ENCODE data around the gene INCA1.
"Not testable (repeated sequence)": the region's sequence is repeated elsewhere in the genome, so short reads cannot be mapped to it uniquely, and the experiment has no call there.

INCA1 gene, protein sequence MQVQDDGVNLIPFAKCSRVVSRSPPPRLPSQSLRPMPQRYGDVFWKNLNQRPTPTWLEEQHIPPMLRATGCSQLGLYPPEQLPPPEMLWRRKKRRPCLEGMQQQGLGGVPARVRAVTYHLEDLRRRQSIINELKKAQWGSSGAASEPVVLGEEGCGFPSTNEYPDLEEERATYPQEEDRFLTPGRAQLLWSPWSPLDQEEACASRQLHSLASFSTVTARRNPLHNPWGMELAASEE

GRCh38 chr17:4997302-4998026 is at the start of gene INCA1, which contains the start of gene KIF1C:
Gene INCA1, minus strand, starts transcription at chr17:4997522. Its CDS starts 3,085 bp downstream, at chr17:4994437.
Gene KIF1C, plus strand, starts transcription at chr17:4997950. Its CDS starts 2,297 bp downstream, at chr17:5000247.
- DNase-seq: peak; percentile 70 to 97 (median 91)

DNA sequence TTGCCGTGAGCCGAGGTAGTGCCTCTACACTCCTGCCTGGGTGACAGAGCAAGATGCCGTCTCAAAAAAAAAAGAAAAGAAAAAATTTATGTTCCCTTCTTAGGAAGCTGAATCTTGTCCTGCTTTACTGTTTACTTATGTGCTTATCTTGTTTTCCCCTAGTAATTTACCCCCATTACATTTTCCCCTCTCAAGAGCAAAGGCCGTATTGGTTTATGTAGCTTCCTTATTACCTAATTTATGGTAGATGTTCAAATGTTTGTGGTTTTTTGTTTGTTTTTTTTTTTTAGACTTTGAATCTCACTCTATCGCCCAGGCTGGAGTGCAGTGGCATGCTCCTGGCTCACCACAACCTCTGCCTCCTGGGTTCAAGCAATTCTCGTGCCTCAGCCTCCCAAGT is 48.2 kb upstream of the INCA1 start:
- no peak for DNase-seq

- DNase-seq: no peak
Observed at GRCh38 chr17:5044630-5045029, 47.3 kb upstream of the INCA1 start.

DNA sequence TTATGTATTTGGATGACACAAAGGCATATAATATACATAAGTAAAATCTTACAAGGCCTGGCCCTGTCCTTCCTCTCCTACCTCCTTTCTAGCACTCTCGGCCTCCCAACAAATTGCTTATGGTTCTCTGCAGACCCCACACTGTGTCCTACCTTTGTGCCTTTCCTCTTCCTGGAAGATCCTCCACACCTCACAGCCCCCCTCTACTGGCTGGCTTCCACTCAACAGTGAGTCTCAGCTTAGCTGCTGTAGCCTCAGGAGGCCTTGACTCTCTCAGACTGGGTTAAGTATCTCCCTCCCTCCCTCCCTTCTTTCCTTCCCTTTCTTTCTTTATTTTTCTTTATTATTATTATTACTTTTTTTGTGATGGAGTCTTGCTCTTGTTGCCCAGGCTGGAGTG is 46.2 kb upstream of the INCA1 start:
- no peak for DNase-seq

DNA sequence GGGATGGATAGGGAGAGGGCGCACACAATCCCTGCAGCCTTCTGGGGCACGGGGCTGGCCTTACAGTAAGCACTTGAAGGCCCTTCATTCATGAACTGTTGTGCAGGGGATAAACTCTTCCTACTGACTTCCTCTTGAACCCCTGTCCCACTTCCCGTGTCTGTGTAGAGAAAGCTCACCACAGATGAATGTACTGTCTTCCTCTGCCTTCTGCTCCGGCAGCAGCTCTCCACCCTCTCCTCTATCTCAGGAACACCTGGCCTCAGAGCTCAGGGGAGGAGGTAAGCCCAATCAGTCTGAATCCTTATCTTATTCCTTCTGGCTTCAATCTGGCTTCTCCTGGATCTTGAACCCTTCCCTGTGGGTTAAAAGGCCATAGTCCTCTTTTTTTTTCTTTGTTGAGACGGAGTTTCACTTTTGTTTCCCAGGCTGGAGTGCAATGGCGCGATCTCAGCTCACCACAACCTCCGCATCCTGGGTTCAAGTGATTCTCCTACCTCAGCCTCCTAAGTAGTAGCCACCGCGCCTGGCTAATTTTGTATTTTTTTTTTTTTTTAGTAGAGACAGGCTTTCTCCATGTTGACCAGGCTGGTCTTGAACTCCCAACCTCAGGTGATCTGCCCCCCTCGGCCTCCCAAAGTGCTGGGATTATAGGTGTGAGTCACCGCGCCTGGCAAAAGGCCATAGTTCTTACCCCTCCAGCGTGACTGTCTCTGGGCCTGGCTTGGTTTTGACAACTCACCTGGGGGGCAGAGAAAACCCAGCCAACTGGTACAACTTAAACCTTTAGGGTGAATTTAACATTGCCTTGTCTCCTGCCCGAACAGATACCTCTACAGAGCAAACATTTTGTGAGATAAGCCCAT is 45.1 kb upstream of the INCA1 start:
- no peak for DNase-seq

- peak in 1 of 58 donors; percentile 7 for DNase-seq
Observed at GRCh38 chr17:5035315-5035714, 38.0 kb upstream of the INCA1 start, which contains the start of gene SLC52A1. Gene SLC52A1, minus strand, starts transcription at chr17:5035426. Its CDS starts 820 bp downstream, at chr17:5034606.

DNA sequence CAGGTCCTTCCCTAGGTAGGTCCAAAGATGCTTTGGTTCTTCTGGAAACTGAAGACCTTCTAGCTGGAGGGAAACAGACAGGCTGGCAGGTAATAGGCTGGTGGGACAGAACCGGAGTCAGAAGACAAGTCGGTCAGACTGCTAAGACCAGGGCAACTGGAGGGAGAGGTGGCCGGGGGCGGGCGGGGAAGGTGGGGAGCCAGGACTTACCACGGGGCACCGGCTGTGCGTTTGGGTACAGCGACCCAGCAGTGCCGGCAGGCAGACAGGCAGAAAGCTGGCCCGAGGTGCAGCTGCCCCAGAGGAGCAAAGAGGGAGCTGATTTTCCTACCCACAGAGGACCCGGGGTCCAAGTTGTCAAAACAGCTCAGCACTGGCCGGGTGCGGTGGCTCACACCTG is 37.3 kb upstream of the INCA1 start:
- no peak for DNase-seq

- DNase-seq: no peak
Observed at GRCh38 chr17:5034063-5034462, 36.7 kb upstream of the INCA1 start.

DNA sequence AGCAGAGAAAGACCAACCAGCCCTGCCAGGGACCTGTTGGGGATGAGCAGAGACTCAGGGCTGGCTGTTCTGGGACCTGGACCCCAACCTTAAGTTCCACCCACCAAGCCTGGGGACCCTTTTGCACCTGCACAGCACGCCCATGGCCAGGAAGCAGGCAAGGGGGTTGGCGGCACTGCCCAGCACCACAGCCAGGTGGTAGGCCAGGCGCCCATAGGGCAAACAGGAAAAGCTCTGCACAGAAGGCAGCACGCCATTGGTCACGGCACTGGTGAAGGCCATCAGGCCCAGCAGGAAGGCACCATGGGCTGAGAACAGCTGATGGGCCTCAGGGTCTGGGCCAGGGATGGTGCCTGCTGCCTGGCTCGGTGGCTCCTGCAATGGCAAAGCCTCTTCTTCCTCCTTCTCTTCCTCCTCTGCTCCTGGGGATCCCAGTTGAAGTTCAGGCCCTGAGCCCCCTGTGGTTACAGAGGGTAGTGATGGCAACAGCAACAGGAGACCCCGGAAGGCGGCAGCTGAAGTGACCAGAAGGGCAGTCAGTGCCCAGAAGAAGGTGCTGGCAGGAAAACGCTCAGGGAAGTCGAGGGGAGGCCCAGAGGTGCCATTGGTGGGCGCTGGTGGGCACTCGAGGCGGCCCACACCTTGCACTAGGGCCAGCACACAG is 36.2 kb upstream of the INCA1 start:
- no peak for DNase-seq

- no peak for DNase-seq
Observed at GRCh38 chr17:5032865-5033264, 35.5 kb upstream of the INCA1 start.

GRCh38 chr17:5031365-5032082 is 34.2 kb upstream of the INCA1 start:
- DNase-seq: peak in 57 of 58 donors; percentile 8 to 81 (median 60)

DNA sequence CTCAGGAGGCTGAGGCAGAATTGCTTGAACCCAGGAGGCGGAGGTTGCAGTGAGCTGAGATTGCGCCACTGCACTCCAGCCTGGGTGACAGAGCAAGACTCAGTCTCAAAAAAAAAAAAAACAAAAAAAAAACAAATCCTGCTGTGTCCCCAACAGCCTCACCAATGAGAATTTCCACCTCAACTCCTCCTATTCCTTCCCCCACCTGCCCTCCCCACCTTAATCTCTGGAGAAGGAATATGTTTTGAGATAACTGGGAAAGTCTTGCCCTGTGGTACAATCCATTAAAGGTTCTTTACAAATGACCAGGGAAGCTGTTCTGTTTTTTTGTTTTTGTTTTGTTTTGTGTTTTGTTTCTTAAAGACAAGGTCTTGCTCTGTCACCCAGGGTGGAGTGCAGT is 32.8 kb upstream of the INCA1 start:
- not testable (repeated sequence) for DNase-seq

GRCh38 chr17:5027916-5028315 is 30.6 kb upstream of the INCA1 start:
- DNase-seq: no peak

GRCh38 chr17:5027299-5027698 is 30.0 kb upstream of the INCA1 start:
- no peak for DNase-seq

DNA sequence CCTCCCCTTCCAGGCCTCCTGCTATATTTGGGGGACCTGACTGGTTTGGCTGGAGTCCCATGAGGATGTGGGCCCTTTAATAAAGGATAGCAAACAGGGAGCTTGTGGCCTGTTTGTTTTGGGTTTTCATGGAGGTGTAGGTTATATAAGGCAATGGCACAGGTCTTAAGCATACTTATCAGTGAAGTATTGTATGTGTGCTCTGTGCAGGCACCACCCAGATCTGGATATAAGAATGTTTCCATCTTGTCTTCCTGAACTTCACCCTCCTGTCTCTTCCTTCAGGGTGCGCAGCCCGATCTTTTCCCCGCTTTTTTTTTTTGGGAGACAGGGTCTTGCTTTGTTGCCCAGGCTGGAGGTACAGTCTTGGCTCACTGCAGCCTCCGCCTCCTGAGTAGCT is 27.3 kb upstream of the INCA1 start:
- no peak for DNase-seq

- DNase-seq: peak in 1 of 58 donors; percentile 1
Observed at GRCh38 chr17:5023588-5024147, 26.3 kb upstream of the INCA1 start.

DNA sequence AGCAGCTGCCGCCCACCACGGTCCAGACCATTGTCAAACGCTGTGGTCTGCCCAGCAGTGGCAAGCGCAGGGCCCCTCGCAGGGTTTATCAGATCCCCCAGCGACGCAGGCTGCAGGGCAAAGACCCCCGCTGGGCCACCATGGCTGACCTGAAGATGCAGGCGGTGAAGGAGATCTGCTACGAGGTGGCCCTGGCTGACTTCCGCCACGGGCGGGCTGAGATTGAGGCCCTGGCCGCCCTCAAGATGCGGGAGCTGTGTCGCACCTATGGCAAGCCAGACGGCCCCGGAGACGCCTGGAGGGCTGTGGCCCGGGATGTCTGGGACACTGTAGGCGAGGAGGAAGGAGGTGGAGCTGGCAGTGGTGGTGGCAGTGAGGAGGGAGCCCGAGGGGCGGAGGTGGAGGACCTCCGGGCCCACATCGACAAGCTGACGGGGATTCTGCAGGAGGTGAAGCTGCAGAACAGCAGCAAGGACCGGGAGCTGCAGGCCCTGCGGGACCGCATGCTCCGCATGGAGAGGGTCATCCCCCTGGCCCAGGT is 24.9 kb upstream of the INCA1 start:
- DNase-seq: no peak

- no peak for DNase-seq
Observed at GRCh38 chr17:5020502-5021023, 23.2 kb upstream of the INCA1 start.

- peak in 3 of 58 donors; percentile 5 to 17 (median 10) for DNase-seq
Observed at GRCh38 chr17:5019475-5019956, 22.2 kb upstream of the INCA1 start.
